ENCODE results near the gene PUS1.
"Not testable (repeated sequence)": the region's sequence is repeated elsewhere in the genome, so short reads cannot be mapped to it uniquely, and the experiment has no call there.

Gene PUS1

GRCh38 chr12:131949431-131950181 lies 20.5 kb downstream of the PUS1 start, which contains the start of gene EP400:
Gene EP400, plus strand, starts transcription at chr12:131949942. Its CDS starts 10,678 bp downstream, at chr12:131960620.
- TF ChIP-seq CTCF (IDR thresholded peaks at IDR 0.05; ENCODE audit: extremely low read depth, missing control alignments), result peak; percentile 85
- DNase-seq (ENCODE audit: low spot score), result peak; percentile 99

GRCh38 chr12:131950182-131950913 lies 21.3 kb downstream of the PUS1 start:
- no peak for TF ChIP-seq CTCF (IDR thresholded peaks at IDR 0.05; ENCODE audit: extremely low read depth, missing control alignments)
- DNase-seq (ENCODE audit: low spot score), result peak; percentile 56

- not testable (repeated sequence) for DNase-seq (ENCODE audit: low spot score)
Measured at GRCh38 chr12:131953810-131954209, 24.7 kb downstream of the PUS1 start.

- DNase-seq (ENCODE audit: low spot score), result not testable (repeated sequence)
Measured at GRCh38 chr12:131954460-131954859, 25.4 kb downstream of the PUS1 start.

- DNase-seq (ENCODE audit: low spot score), result no peak
- TF ChIP-seq CTCF (IDR thresholded peaks at IDR 0.05; ENCODE audit: extremely low read depth, missing control alignments), result no peak
Measured at GRCh38 chr12:131959116-131959515, 30.0 kb downstream of the PUS1 start.

GRCh38 chr12:131959641-131960589 lies 30.8 kb downstream of the PUS1 start:
- TF ChIP-seq CTCF (IDR thresholded peaks at IDR 0.05; ENCODE audit: extremely low read depth, missing control alignments), result no peak
- DNase-seq (ENCODE audit: low spot score), result no peak

GRCh38 chr12:131960590-131961325 lies 31.7 kb downstream of the PUS1 start:
- DNase-seq (ENCODE audit: low spot score), result not testable (repeated sequence)

- not testable (repeated sequence) for DNase-seq (ENCODE audit: low spot score)
Measured at GRCh38 chr12:131961328-131961727, 32.3 kb downstream of the PUS1 start.

- no peak for TF ChIP-seq CTCF (IDR thresholded peaks at IDR 0.05; ENCODE audit: extremely low read depth, missing control alignments)
- no peak for DNase-seq (ENCODE audit: low spot score)
Measured at GRCh38 chr12:131962069-131962468, 33.0 kb downstream of the PUS1 start.
